ENCODE measurements around the gene STAMBP.
A peak's percentile ranks its signal among the peaks of the same experiment; 100 is the strongest.
"Not testable (repeated sequence)": the region's sequence is repeated elsewhere in the genome, so short reads cannot be mapped to it uniquely, and the experiment has no call there.

The STAMBP gene

DNA sequence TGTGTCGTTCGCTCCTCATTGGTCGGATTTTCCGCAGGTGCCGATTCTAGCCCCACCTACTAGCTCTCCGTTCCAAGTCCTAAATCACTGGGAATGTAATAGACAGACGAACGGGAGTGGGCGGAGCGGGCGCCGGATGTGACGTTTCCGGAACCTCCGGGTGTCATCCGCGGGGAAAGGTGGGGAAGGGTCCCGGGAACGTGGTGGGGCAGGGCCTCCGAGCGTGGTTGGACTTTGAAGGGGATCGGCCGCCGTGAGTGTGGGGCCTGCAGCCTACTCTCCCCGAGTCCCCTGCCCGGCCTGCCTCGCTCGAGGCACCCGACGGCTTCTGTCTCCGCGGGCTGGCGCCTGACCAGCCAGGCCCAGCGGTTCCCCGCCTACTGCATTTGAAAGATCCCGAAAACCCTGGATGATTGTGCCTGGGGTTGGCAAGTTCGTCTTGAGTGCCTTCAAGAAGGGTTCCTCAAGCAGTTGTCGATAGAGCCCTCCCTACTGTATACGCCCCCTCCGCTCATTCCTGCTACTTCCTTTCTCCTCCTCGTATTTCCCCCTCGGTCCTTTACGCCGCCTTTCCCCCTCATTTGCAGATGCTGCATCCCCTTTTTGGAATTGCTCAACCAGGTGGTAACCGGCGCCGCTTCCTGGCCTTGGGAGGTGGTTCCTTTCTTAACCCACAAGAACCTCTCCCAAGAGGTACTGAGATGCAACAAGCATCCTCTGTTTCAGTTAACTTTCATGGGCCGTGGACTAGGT, at the start of gene STAMBP:
STAMBP (plus strand) TSS at position 144 of the 753 bp plus-strand sequence. CDS start 1,896 bp downstream, outside the sequence.
- DNase-seq = peak; percentile 87

DNA sequence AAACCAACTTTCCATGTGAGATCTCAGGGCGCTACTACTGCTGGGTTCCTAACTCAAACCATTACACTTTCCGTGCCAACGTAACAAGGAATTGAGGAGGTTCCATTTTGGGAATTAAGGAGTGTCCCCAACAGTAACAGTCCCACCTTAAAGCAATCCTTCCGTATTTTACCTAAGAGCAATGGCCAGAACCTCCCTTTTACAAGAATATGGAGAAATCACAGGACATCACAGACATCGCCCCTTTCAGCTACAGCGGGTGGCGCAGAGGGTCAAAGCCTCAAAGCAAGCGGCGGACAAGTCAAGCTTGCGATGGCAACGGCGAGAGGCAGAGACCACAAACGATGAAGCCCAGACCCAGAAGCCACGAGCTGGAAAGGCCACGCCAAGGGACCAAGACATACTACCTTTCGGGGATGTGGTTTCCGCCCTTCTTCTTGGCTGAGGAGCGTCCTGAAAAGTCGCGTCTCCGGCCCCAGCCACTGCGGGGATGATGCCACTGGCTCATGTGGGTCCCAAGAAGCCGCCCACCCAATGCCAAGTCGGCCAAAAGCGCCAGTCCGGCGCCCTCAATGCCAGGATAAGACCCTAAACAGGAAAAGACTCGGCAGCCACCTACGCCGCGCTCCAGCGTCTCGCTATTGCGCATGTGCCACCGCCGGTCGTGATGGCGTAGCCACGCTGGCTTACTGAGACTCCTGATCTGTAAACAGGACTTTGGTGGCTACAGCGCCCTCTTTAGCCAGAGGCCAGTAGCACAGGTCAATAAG, 49.1 kb upstream of the STAMBP start, which contains the start of gene DUSP11:
DUSP11 (minus strand) TSS at position 637 of the 770 bp plus-strand sequence; CDS start at position 508, 129 bp downstream.
- peak; percentile 84 for DNase-seq

- no peak for DNase-seq
Measured at GRCh38 chr2:73780237-73780582, 48.6 kb upstream of the STAMBP start.

- not testable (repeated sequence) for DNase-seq
Measured at GRCh38 chr2:73783402-73783801, 45.4 kb upstream of the STAMBP start.

GRCh38 chr2:73783883-73784282, 44.9 kb upstream of the STAMBP start, which contains the start of gene C2orf78:
Gene C2orf78, plus strand, starts transcription at chr2:73784183. Its CDS starts 127 bp downstream, at chr2:73784310.
- DNase-seq = not testable (repeated sequence)

DNA sequence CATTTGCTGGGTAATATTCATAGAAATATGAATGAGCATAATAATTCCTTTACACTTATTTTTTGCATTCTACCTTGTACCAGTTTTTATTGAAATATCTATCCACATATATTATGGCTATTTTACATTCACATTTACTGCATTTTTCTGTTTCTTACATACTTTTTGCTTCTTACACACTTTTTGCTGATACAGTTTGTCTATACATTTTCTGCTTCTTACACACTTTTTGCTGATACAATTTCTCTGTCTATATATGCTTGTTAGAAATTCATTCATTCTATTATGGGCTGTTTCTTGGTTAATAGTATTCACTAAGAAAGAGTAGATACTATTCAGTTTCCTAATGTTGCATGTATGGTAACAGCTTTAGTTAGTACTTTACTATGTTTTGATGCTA, 16.9 kb upstream of the STAMBP start:
- DNase-seq = no peak

GRCh38 chr2:73812635-73813034, 16.1 kb upstream of the STAMBP start:
- DNase-seq = no peak

GRCh38 chr2:73818296-73818695, 10.5 kb upstream of the STAMBP start:
- DNase-seq = no peak

GRCh38 chr2:73821227-73821626, 7.5 kb upstream of the STAMBP start:
- DNase-seq = no peak

- DNase-seq = no peak
Measured at GRCh38 chr2:73821669-73822068, 7.1 kb upstream of the STAMBP start.

GRCh38 chr2:73822276-73822675, 6.5 kb upstream of the STAMBP start:
- DNase-seq = no peak

- DNase-seq = no peak
Measured at GRCh38 chr2:73822991-73823390, 5.8 kb upstream of the STAMBP start.

DNA sequence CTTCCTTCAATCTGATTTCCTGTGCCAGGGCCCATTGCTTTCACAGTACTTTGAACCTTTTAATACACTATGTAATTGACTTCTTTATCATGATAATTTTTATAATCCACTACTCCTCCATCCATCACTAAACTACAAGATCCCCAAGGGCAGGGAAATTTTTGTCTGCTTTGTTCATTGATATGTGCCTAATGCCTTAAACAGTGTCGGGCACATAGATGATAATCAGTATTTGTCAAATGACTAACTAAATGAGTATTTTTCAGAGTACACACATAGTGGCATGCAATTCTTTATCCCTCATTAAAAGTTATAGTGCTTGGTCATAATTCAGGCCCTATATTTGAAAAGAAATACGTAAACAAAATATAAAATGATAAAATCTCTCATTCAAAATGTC, 5.3 kb upstream of the STAMBP start:
- no peak for DNase-seq

DNA sequence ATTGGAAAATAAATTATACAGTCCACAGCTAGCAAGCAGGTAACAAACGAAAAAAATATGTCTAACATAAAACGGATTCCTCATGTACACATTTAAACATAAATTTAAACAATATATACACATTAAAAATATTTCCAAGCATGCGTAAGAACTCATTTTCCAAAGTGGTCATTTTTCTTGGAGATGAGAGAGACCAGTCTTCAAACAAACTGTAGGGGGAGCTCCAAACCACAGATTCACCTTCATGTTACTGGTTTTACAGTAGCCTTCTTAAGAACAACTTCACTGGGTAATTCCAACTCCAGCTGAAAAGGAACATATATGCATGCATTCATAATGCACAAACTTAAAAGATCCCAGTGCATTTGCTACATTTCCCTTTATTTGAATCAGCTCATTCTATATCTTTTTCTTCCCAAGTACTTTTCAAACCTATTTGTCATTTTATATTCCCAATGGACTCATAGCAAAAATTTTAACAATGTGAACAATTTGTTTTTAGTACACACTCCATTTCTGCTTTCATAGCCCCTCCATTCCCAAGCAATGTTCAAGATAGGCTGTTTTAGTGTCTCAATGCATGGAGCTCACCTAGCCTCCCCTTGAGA, 4.7 kb upstream of the STAMBP start:
- DNase-seq = peak; percentile 42

DNA sequence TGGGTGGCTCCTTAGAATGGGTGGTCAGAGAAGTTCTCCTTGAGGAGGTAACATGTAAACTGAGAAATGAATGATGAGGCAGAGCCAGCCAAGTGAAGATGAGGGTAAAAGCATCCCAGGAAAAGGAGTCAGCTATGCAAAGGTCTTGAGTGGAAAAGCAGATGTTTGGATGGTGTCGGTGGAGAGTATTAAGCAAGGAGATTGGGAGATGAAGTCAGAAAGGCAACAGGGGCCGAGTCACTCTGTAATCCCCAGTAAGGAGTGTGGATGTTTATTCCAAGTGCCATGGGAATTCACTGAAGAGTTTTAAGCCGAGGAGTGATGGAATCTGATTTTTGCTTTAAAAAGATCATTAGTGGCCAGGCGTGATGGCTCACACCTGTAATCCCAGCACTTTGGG, 3.4 kb upstream of the STAMBP start:
- no peak for DNase-seq

- DNase-seq = no peak
Measured at GRCh38 chr2:73827018-73827417, 1.7 kb upstream of the STAMBP start.

DNA sequence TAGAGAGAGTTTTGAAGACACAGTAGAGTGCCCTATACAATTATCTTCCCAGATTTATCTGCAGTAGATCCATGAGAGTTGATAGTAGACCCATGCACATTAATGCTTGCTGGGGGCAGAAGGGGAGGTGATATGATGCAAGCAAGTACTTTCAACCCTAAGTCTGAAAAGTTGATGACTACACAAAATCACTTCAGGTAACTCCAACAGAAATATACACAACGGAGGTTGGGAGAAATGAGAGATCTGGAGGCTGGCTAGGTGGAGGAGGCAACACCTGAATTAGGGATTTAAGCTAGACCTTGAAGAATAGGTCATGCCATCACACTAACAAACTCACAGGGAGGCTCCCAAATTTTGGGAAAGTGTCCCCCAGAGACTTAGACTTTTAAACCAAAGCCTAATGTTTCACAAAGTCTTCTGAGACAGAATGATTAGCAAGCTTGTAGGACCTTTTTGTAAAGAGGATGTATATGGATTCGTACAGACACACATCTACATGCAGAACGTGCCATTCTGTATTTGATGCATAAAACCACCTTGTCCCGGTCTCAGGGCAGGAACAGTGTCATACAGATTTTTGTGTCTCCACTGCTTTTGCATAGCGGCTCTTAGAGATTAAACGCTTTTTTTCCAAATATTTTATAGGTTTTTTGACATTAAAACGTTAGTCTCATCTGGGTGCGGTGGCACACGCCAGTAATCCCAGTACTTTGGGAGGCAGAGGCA, 937 bp upstream of the STAMBP start:
- no peak for DNase-seq

DNA sequence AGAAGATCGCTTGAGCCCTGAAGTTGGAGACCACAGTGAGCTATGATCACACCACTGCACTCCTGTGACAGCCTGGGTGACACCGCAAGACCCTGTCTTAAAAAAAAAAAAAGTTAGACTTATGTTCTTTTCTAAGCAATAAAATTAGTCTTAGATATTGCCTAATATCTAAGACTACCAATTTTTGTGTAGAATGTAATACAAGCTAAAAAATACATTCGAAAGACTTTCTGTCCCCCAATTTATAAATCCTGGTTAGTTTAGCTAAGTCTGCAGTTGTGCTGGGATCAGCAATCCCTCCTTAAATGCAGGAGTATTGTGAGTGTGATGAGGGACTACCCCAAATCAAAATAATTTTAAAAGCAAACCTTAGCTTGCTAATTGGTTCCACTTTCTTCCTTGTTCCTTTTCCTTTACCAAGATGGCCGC, 358 bp upstream of the STAMBP start:
- no peak for DNase-seq

- no peak for DNase-seq
Measured at GRCh38 chr2:73830871-73831401, 2.2 kb downstream of the STAMBP start.

DNA sequence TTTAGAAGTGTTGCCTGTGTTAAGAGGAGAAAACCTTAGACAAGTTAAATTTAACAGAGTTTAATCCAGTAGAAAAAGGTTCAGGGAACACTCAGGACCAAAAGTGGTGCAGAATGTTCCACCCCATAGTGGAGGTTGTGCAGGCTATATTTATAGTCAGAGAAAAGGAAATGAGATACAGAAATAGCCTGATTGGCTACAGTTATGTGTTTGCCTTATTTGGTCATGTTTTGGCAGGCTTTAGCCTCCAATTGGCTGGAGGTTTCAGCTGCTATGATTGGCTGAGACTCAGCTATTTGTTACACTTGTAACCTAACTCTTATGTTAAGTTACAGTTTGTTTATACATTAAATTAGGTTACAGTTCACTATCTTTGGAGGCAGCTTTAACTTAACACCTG, 4.2 kb downstream of the STAMBP start:
- DNase-seq = no peak

- no peak for DNase-seq
Measured at GRCh38 chr2:73836141-73836943, 7.6 kb downstream of the STAMBP start.
